ENCODE results near the gene PLCXD3. TPM values are rescaled to one million over a fixed set of nuclear protein-coding genes. Genes with fewer than 3 reads are reported as not detected.

The PLCXD3 gene
- total RNA-seq, 1 experiment from 2014 or later = 0.10 TPM

DNA sequence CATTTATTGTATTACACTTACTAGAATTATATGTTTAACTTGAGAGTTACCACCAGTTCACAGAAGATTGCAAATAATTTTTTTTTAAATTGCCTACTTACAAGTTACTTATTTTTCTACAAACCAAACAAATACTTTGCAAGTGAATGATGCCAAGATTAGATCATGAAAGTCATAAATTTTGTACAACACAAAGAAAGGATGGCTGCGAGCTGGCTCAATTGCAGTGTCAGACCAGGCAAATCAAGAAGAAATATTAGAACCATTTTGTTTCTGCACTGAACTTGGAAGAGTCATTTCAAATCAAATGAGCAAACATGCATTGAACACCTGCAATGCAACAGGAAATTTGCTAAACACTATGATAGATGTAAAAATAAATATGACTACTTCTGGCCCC lies 97.3 kb downstream of the PLCXD3 start:
- Histone ChIP-seq H3K4me3 (ENCODE audit: low read depth in 2 of 2, low read length in 2 of 2) (no peak overlapping the region), H3K9me3 (ENCODE audit: control insufficient read depth, insufficient read depth, low read depth, low read length) (no peaks in the 10 kb centered on the region), H3K4me1 (ENCODE audit: control insufficient read depth, insufficient read depth, low read length) (no peaks in the 10 kb centered on the region), H3K27ac (ENCODE audit: low read length) (no peak overlapping the region), H3K36me3 (ENCODE audit: control insufficient read depth, insufficient read depth, low read length) (no peaks in the 10 kb centered on the region), H3K27me3 (ENCODE audit: control insufficient read depth, insufficient read depth, low read length) (no peaks in the 10 kb centered on the region)
- intact Hi-C loops (cut with micrococcal nuclease; ENCODE audit: unreplicated experiment) = loop anchor here (10.0 kb wide), 1 partner anchor 508 kb away; the partner anchor contains the start of gene C7
- DNase-seq (ENCODE audit: low read depth, low spot score) (no peak), ATAC-seq (no peak)
- ChIA-PET CTCF (no interaction called here), POLR2A (no interaction called here)
- in situ Hi-C loops (cut with HindIII; ENCODE audit: low pct_unique_long_range_greater_than_20kb, low sequenced_read_pairs) = no loop called here
- BruUV-seq (replicated peaks) = no TSS peak
- TF ChIP-seq TCF7L2 (IDR thresholded peaks at IDR 0.05; ENCODE audit: low read depth, low read length) = no peak
- TF ChIP-seq, protein P1, sequence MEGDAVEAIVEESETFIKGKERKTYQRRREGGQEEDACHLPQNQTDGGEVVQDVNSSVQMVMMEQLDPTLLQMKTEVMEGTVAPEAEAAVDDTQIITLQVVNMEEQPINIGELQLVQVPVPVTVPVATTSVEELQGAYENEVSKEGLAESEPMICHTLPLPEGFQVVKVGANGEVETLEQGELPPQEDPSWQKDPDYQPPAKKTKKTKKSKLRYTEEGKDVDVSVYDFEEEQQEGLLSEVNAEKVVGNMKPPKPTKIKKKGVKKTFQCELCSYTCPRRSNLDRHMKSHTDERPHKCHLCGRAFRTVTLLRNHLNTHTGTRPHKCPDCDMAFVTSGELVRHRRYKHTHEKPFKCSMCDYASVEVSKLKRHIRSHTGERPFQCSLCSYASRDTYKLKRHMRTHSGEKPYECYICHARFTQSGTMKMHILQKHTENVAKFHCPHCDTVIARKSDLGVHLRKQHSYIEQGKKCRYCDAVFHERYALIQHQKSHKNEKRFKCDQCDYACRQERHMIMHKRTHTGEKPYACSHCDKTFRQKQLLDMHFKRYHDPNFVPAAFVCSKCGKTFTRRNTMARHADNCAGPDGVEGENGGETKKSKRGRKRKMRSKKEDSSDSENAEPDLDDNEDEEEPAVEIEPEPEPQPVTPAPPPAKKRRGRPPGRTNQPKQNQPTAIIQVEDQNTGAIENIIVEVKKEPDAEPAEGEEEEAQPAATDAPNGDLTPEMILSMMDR (IDR thresholded peaks at IDR 0.05) = no peak
- TF ChIP-seq, protein P2, sequence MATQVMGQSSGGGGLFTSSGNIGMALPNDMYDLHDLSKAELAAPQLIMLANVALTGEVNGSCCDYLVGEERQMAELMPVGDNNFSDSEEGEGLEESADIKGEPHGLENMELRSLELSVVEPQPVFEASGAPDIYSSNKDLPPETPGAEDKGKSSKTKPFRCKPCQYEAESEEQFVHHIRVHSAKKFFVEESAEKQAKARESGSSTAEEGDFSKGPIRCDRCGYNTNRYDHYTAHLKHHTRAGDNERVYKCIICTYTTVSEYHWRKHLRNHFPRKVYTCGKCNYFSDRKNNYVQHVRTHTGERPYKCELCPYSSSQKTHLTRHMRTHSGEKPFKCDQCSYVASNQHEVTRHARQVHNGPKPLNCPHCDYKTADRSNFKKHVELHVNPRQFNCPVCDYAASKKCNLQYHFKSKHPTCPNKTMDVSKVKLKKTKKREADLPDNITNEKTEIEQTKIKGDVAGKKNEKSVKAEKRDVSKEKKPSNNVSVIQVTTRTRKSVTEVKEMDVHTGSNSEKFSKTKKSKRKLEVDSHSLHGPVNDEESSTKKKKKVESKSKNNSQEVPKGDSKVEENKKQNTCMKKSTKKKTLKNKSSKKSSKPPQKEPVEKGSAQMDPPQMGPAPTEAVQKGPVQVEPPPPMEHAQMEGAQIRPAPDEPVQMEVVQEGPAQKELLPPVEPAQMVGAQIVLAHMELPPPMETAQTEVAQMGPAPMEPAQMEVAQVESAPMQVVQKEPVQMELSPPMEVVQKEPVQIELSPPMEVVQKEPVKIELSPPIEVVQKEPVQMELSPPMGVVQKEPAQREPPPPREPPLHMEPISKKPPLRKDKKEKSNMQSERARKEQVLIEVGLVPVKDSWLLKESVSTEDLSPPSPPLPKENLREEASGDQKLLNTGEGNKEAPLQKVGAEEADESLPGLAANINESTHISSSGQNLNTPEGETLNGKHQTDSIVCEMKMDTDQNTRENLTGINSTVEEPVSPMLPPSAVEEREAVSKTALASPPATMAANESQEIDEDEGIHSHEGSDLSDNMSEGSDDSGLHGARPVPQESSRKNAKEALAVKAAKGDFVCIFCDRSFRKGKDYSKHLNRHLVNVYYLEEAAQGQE (IDR thresholded peaks at IDR 0.05; ENCODE audit: insufficient read depth in 1 of 2, low read depth in 2 of 2, low read length in 1 of 2) = no peak
- no peak for TF ChIP-seq POLR2AphosphoS5 (IDR thresholded peaks at IDR 0.05; ENCODE audit: low read depth, low read length)
- TF ChIP-seq SIN3A (IDR thresholded peaks at IDR 0.05; ENCODE audit: borderline replicate concordance, insufficient read depth, low read depth, low read length) = no peak

DNA sequence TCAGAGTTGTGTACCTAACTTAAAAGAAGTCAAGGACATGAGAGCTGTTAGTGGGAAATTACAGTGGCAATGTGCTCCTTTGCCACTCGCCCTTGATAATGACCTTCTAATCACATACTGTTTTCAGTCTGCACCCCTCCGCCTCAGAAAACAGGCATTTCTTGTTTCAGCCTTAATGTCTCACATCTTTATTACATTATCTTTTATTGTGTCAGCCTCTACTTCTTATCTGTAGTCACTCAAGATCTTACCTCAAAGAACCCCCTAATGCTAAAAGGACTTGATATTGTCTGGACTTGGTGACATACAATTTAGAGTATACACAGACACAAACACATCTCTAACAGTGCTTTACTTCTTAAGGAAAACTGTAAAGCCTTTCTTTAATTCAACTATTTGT lies 97.9 kb downstream of the PLCXD3 start:
- DNase-seq (ENCODE audit: low read depth, low spot score) (no peak), ATAC-seq (no peak)
- H3K4me1 ChIP-seq (ENCODE audit: control insufficient read depth, insufficient read depth, low read length) = no peaks in the 10 kb centered on the region
- H3K27me3 ChIP-seq (ENCODE audit: control insufficient read depth, insufficient read depth, low read length) = no peaks in the 10 kb centered on the region
- no TSS peak for BruUV-seq (replicated peaks)
- intact Hi-C loops (cut with micrococcal nuclease; ENCODE audit: unreplicated experiment) = loop anchor here (10.0 kb wide), 1 partner anchor 508 kb away; the partner anchor contains the start of gene C7
- CTCF ChIA-PET = no interaction called here
- H3K27ac ChIP-seq (ENCODE audit: low read length) = no peak overlapping the region
- TF ChIP-seq POLR2AphosphoS5 (IDR thresholded peaks at IDR 0.05; ENCODE audit: low read depth, low read length) (no peak), SIN3A (IDR thresholded peaks at IDR 0.05; ENCODE audit: borderline replicate concordance, insufficient read depth, low read depth, low read length) (no peak), TCF7L2 (IDR thresholded peaks at IDR 0.05; ENCODE audit: low read depth, low read length) (no peak)
- TF ChIP-seq, protein P2 (IDR thresholded peaks at IDR 0.05; ENCODE audit: insufficient read depth in 1 of 2, low read depth in 2 of 2, low read length in 1 of 2) = no peak
- TF ChIP-seq, protein P1 (IDR thresholded peaks at IDR 0.05) = no peak
- in situ Hi-C loops (cut with HindIII; ENCODE audit: low pct_unique_long_range_greater_than_20kb, low sequenced_read_pairs) = no loop called here
- no peak overlapping the region for H3K4me3 ChIP-seq (ENCODE audit: low read depth in 2 of 2, low read length in 2 of 2)
- H3K36me3 ChIP-seq (ENCODE audit: control insufficient read depth, insufficient read depth, low read length) = no peaks in the 10 kb centered on the region
- no peaks in the 10 kb centered on the region for H3K9me3 ChIP-seq (ENCODE audit: control insufficient read depth, insufficient read depth, low read depth, low read length)
- POLR2A ChIA-PET = no interaction called here

All from Panc1 (cell line).